ENCODE measurements around the gene CCDC85C.

DNA sequence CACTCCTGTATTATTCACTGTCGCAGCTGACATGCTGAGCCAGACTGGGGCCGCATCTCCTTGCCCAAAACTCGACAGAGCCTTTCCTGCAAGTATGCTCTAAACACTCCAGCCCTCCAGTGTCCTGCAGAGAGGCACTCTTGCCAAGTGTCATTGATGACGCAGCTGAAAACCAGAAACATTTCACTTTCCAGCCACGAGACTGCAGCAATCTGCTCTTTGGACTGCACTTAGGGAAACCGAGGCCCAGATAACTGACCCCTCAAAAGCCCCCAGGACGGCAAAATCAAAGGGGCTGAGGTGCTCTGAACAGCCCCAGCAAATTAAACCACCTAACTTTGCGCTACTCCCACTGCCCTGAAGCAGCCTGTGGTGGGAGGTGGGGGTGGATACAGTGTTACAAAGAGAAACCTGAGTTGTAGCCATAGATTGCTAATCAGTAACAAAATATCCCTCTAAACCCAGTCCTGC lies 2.6 kb downstream of the CCDC85C start:
- TF ChIP-seq, protein P1, sequence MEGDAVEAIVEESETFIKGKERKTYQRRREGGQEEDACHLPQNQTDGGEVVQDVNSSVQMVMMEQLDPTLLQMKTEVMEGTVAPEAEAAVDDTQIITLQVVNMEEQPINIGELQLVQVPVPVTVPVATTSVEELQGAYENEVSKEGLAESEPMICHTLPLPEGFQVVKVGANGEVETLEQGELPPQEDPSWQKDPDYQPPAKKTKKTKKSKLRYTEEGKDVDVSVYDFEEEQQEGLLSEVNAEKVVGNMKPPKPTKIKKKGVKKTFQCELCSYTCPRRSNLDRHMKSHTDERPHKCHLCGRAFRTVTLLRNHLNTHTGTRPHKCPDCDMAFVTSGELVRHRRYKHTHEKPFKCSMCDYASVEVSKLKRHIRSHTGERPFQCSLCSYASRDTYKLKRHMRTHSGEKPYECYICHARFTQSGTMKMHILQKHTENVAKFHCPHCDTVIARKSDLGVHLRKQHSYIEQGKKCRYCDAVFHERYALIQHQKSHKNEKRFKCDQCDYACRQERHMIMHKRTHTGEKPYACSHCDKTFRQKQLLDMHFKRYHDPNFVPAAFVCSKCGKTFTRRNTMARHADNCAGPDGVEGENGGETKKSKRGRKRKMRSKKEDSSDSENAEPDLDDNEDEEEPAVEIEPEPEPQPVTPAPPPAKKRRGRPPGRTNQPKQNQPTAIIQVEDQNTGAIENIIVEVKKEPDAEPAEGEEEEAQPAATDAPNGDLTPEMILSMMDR (IDR thresholded peaks at IDR 0.05), result no peak
- TF ChIP-seq POLR2AphosphoS5 (IDR thresholded peaks at IDR 0.05), result peak in 1 of 3 donors; percentile 8
- no peak for TF ChIP-seq POLR2A (IDR thresholded peaks at IDR 0.05)
